OCI-LY7 (cell line): ENCODE measurements around the gene MTG1.

Source experiments
- CTCF ChIP-seq: fragments of 200-600 bp; sonication (generic); conservative IDR thresholded peaks from 2 replicates; pipeline ENCODE4 v1.5.1; 2014; ENCODE audit warnings: mild to moderate bottlenecking, antibody characterized with exemption, low read length, moderate library complexity, mixed read lengths
- EZH2phosphoT487 ChIP-seq: fragments of 200-600 bp; sonication (generic); IDR thresholded peaks from 2 replicates; pipeline ENCODE4 v1.6.1; 2018; ENCODE audit warnings: low read depth, borderline replicate concordance, mild to moderate bottlenecking, mixed run types, antibody characterized with exemption, low read length, moderate library complexity, mixed read lengths

GRCh38 chr10:133459454-133460207 is 65.7 kb downstream of the MTG1 start:
- TF ChIP-seq CTCF (no peak), EZH2phosphoT487 (no peak)
